GM19238 (cell line): ENCODE measurements around the gene CEBPZOS.
"Not testable (repeated sequence)": the region's sequence is repeated elsewhere in the genome, so short reads cannot be mapped to it uniquely, and the experiment has no call there.

Source experiments
- DNase-seq: peaks from one replicate; pipeline ENCODE4 v3.0.0; 2011; ENCODE audit warnings: low spot score; ENCODE audit not compliant: insufficient read length

Gene CEBPZOS

DNA sequence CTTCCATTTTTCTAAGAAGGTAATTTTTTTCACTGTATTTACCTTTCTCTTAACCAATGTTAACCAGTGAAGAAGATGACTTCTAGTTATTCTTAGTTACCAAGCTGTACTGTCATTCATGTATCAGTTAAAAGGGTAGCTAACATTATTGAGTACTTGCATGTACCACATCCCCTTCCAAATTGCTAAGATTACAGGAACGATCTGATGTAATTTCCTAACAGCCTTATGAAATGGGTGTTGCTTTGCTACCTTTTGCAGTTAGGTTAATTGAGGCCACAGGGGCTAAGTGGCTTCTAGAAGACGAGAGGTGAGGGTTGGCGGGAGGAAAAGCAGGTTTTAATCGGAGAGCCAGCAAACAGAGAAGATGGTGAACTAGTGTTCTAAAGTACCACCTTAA lies 6.0 kb upstream of the CEBPZOS start:
- no peak for DNase-seq

DNA sequence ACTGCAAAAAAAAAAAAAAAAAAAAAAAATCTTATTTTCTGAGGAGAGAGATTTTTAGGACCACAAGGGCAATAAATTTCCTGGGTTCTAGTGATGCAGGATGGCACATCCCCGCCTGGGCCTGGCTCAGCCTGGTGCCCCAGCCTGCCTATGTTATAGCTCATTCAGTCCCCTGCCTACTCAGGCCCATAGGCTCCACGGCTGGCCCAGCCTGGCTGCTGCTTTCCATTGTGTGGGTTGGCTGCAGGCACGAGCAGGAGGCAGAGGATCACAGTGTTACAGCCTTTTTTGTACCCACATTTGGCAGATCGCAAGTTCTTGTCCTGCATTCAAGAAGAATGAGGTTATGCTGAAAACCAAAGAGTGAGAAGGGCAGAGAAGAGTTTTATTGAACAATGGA lies 5.0 kb upstream of the CEBPZOS start:
- DNase-seq, result no peak

DNA sequence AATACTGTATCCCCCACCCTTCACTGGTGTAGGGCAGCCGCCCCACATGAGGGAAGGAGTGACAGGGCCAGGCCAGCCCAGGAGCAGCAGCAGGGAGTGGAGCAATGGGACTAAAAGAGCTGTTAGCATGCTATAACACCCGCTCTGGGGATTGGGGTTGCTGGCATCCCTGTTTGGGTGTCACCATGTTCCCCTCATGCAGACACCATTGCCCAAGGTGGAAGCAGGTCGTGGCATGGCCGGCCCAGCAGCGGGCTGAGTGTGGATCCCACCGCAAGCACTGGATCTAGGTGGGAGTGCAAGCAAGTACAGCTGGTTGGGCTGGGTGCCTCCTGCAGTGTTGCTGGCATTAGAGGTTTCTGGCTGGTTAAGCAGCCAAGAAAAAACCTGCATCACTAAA lies 4.5 kb upstream of the CEBPZOS start:
- DNase-seq, result no peak

- no peak for DNase-seq
These were observed 3.7 kb upstream of the CEBPZOS start for GRCh38 chr2:37192551-37192950.

DNA sequence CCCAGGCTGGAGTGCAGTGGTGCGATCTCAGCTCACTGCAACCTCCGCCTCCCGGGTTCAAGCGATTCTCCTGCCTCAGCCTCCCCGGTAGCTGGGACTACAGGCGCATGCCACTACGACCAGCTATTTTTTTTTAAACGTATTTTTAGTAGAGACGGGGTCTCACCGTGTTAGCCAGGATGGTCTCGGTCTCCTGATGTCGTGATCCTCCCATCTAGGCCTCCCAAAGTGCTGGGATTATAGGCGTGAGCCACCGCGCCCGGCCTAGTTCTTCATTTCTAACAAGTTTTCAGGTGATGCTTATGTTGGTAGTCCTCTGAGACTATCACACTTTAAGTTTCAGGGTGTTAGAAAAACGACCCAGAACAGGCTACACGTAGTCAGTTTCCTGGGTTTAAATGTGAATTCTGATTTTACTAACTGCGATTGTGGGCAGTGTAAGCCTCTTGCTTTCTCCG lies 405 bp upstream of the CEBPZOS start:
- not testable (repeated sequence) for DNase-seq

- DNase-seq, result no peak
These were observed 2.4 kb downstream of the CEBPZOS start for GRCh38 chr2:37198681-37199065.

DNA sequence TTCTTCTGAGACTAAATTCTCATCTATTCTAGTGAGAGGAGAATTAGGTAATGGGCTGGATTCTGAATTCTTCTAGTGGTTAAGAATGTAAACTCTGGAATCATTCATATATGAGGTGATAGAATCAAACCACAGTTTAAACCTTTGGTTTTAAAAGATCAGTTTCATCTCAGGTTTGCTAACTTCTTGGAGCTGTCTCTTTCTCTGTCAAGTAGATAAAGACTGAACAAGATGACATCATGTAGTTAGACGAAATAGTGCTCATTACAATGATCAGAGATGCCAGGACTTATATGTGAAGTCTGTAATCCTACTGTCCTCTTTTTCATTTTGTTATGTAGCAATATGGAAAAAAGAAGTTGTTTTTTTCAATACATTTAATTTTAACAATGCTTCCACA lies 4.9 kb downstream of the CEBPZOS start:
- no peak for DNase-seq

GRCh38 chr2:37201766-37202165 lies 5.5 kb downstream of the CEBPZOS start:
- no peak for DNase-seq

DNA sequence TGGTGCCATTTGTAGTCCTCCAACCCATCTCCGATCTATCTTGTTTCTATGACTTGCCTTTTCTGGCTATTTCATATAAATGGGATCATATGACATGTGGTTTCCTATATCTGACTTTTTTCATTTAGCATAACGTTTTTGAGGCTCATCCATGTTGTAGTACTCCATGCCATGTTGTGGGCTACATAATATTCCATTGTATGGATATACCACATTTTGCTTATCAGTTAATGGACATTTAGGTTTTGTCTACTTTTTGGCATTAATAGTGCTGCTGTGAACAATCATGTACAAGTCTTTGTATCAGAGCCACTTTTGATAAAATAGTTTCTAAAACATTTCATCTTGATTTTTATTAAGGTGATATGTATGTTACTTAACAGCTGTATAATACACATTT lies 7.4 kb downstream of the CEBPZOS start:
- DNase-seq, result no peak

- DNase-seq, result not testable (repeated sequence)
These were observed 8.9 kb downstream of the CEBPZOS start for GRCh38 chr2:37205071-37205661.

DNA sequence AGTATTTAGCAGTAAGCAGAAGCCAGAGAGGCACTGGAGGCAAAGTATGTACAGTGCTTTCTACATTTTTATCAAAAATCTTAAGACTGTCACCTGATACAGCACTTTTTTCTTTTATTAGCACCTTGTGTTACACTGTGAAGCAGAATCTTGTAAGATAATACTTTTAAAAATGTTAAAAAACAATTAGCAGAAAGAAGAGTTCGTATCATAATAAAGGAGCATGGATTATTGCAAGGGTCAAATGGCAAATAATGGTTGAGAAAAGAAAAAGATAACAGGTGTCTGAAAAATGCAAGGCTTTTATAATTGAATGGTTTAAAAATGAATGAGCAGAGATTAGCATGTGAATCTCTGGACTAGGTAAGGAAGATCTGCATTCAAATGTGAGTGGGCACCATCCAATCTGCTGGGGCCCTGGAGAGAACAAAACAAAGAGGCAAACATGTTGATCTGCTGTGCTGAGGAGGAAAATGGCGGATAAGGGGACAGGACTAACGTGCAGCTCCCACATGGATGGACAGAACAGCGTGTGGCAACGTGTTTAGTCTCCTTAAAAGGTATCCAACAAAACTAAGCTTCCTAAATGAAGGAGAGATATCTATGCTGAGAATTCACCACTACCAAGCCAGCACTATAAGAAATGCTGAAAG lies 9.5 kb downstream of the CEBPZOS start:
- no peak for DNase-seq

- DNase-seq, result not testable (repeated sequence)
These were observed 10.5 kb downstream of the CEBPZOS start for GRCh38 chr2:37206760-37207159.

GRCh38 chr2:37211212-37211611 lies 14.9 kb downstream of the CEBPZOS start:
- no peak for DNase-seq

DNA sequence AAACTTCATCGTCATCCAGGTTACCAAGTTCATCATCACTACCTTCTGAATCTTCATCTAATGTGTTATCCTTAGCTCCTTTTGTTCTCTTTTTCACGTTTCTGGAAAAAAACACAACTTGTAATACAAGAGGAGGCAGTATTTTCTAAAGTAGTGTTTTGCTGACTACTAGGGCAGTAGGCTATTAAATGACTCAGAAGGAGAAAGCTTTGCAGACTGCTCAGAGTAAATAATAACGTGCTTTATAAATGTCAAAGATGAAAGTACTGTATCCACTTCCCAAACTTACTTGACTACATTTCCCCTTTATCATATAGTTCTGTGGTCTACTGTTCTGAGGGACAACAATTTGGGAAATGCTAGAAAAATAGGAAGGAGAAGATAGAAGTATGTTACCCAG lies 15.6 kb downstream of the CEBPZOS start:
- no peak for DNase-seq

DNA sequence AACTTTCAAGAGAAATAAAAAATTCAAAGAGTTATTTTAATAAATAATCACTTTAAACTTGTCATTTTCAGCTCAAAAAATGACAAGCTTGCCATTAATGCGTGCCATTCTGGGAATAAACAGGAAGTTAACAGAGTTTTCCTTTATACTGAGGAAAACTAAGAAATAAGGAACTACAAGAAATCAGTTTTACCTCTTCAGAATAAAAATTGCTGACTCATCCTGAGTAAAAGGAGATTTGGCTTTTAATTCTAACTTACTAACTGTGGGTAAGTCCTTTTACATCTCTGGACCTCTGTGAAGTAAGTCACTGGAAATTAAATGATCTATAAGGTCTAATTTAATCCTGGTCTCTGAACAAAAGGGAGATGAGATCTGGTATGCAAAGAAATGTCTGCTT lies 19.0 kb downstream of the CEBPZOS start:
- DNase-seq, result no peak

DNA sequence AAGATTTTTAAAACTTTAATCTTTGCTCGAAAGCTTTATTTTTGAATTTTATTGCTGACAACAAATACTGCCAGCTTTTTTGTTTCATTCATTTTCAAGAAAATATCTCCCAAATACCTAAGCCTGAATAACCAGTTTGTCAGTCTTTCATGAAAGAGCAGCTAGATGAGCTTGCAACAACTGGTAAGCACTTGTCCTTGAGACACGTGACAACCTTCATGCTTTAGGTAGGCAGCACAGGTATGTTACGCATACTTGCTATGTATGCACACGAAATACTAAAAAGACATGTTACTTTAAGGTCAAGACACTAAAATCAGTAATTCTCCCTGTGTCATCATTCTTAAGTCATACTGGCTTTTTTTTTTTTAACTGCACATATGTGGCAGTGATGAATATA lies 22.8 kb downstream of the CEBPZOS start:
- DNase-seq, result no peak

DNA sequence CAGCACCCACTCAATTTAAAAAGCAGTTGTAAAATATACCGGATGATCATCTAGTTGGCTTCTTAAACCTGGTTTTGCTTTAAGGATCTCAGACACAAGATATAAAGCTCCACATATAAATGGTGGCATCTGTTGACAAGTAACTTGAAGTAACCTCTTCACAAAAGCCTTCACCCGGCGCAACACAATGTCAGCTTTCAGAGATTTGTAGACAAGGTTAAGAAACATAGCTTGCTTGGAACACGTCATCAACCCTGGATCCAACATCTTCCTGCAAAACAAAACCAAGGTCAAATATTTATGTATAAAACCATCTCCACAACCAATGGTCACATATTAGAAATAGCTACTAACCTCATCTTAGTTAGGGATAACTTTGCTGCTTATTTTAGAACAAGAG lies 26.8 kb downstream of the CEBPZOS start:
- DNase-seq, result no peak

DNA sequence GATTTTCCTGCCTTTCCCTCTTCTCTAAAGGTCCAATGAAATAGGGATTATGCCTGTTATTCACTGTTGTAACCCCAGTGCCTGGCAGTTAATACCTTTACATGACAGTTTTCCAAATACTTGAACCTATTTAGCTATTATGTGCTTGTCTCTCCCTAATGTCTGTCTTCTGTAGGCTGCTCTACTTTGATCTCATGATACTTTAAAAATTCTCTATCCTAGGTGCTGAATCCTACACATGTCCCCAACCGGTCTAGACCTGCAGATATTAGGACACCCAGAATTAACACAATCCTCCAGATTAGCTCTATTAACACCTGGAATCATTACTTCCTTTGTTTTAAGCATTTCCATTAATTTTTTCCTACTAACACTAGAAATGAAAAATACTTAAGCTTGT lies 27.8 kb downstream of the CEBPZOS start:
- DNase-seq, result no peak

GRCh38 chr2:37225129-37225528 lies 28.8 kb downstream of the CEBPZOS start:
- DNase-seq, result not testable (repeated sequence)

GRCh38 chr2:37226863-37227262 lies 30.6 kb downstream of the CEBPZOS start:
- no peak for DNase-seq

DNA sequence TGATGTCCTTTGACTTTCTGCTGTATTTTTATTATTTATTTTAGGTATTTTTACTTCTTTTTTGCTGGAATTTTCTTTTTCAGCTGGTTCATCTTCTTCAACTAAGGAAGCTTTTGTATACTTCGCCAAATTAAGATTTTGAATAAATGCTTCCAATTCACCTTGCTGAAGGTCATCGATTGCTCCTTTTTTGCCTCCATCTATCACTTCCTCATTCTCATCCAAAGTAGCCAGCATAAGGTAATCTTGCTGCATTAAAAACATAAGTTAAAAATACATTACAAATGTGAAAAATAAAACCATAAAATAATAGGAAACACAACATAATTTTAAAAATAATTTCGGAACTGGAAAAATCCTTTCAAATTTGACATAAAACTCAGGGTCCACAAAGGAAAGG lies 32.5 kb downstream of the CEBPZOS start:
- DNase-seq, result no peak

DNA sequence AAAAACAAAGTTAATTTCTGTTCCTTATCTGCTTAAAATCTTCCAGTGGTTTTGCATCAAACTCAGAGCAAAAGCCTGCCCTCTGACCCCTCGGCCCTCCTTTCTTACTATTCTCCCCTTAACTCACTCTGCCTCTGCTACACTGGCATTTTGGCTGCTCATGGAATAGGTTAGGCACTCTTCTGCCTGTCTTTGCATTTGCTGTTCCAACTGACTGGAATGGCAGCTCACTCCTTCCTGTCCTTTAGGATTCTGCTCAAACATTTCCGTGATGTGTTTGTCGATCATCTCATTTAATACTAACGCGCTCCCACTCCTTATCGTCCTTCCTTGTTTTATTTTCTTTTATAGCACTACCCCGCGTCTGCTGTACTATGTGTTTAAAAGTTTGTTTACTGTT lies 34.3 kb downstream of the CEBPZOS start:
- DNase-seq, result no peak
